DOHH2 (cell line): ENCODE measurements around the gene SPINT1.

Source experiments
- CTCF ChIP-seq: fragments of 200-600 bp; sonication (generic); IDR thresholded peaks from one replicate; pipeline ENCODE4 v1.5.1; 2014; ENCODE audit warnings: antibody characterized with exemption, mild to moderate bottlenecking, low read depth, low read length; ENCODE audit not compliant: poor library complexity, severe bottlenecking
- EZH2phosphoT487 ChIP-seq: fragments of 200-600 bp; sonication (generic); IDR thresholded peaks from 2 replicates; pipeline ENCODE4 v1.6.1; 2017; ENCODE audit warnings: borderline replicate concordance, mild to moderate bottlenecking, antibody characterized with exemption, low read length, moderate library complexity, mixed read lengths

GRCh38 chr15:40873694-40874561 lies 30.1 kb downstream of the SPINT1 start, which contains the start of gene RHOV:
- TF ChIP-seq EZH2phosphoT487, result no peak
- TF ChIP-seq CTCF, result peak; percentile 57
